Measurements from ENCODE around the gene NECTIN2.

The NECTIN2 gene

DNA sequence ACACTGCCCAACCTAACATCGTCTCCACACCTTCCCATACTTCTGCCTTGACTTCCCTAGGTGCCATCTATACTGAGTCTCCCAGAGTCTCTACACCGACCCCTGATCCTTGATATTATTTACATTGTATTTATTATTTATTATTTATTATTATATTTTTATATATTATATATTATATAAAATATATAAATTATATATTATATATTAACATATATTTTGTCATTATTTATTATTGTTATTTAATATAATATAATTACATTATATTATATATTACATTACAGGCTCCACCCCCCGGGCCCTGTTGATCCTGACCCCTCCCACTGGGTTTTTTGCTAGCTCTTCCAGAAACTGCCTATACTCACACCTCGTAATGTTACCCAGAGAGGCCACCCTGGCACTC, 26.6 kb downstream of the NECTIN2 start:
- no peak for TF ChIP-seq CTCF (conservative IDR thresholded peaks at IDR 0.05; ENCODE audit: low read depth)
- no peak for DNase-seq (ENCODE audit: low spot score)
- POLR2A ChIA-PET (ENCODE audit: low non-redundant PET), result no interaction called here
- no peak overlapping the region for H3K27ac ChIP-seq
- CTCF ChIA-PET, result no interaction called here

DNA sequence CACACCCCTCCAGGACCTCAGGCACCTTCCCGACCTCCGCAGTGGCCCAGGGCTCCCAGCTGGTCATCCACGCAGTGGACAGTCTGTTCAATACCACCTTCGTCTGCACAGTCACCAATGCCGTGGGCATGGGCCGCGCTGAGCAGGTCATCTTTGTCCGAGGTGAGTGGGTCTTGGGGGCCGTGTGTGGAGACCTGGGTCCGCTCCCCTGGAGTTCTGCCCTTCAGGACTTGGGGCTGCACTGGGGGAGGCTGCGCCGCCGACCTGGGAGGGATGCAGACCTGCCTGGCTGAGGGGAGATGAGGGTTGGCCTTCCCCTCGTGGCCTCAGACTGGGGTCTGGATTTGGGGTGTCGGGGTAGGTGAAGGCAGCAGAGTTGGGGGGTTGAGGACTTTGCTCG, 28.2 kb downstream of the NECTIN2 start:
- TF ChIP-seq CTCF (conservative IDR thresholded peaks at IDR 0.05; ENCODE audit: low read depth), result no peak
- ChIA-PET CTCF (interaction anchor here (0.6 to 0.7 kb wide), 3 partner anchors 16 to 565 kb away, joined by 3 to 4 read pairs (median 3); no protein-coding TSS in a partner anchor), POLR2A (ENCODE audit: low non-redundant PET) (no interaction called here)
- H3K27ac ChIP-seq, result no peak overlapping the region
- no peak for DNase-seq (ENCODE audit: low spot score)

- TF ChIP-seq CTCF (conservative IDR thresholded peaks at IDR 0.05; ENCODE audit: low read depth), result no peak
- DNase-seq (ENCODE audit: low spot score), result no peak
- CTCF ChIA-PET, result no interaction called here
- POLR2A ChIA-PET (ENCODE audit: low non-redundant PET), result no interaction called here
- peak overlapping the region; percentile 44 for H3K27ac ChIP-seq
Observed at GRCh38 chr19:44875666-44876451, 29.8 kb downstream of the NECTIN2 start.

DNA sequence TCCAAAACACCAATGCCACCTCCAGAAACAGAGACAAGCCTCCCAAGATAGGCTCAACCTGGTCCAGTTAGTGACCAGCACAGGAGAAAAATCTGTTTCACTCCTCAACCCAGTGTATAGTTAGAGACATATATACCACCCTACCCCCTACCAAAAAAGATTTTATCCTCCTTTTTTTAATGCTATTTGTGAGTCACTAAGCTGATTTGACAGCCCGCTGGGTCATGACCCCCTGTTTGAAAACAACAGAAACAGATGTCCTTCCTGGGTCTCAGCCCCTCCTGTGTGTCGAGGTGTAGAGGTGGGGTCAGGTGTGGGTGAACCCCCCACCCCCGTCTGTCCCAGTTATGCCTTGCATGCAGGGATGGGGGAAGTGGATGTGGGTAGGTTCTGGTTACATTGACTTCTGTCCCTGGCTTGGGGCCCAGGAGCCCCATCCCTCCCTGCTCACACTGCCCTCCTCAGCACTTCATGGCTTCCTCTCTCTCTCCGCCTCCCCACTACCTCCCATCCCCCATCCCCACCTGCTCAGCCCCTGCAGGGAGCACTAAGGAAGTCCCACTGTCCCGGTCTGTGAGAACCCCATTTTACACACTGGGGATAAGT, 30.9 kb downstream of the NECTIN2 start:
- no peak for DNase-seq (ENCODE audit: low spot score)
- ChIA-PET CTCF (no interaction called here), POLR2A (ENCODE audit: low non-redundant PET) (no interaction called here)
- no peak for TF ChIP-seq CTCF (conservative IDR thresholded peaks at IDR 0.05; ENCODE audit: low read depth)
- peak overlapping the region; percentile 7; the same call in 1 of the 2 replicates for H3K27ac ChIP-seq

- DNase-seq (ENCODE audit: low spot score), result no peak
- POLR2A ChIA-PET (ENCODE audit: low non-redundant PET), result no interaction called here
- CTCF ChIA-PET, result interaction anchor here (1.0 kb wide), 1 partner anchor 11 kb away, joined by 6 read pairs; no protein-coding TSS in a partner anchor
- no peak for TF ChIP-seq CTCF (conservative IDR thresholded peaks at IDR 0.05; ENCODE audit: low read depth)
- peak overlapping the region; percentile 31; the same call in 1 of the 2 replicates for H3K27ac ChIP-seq
Observed at GRCh38 chr19:44878120-44878865, 32.2 kb downstream of the NECTIN2 start.

DNA sequence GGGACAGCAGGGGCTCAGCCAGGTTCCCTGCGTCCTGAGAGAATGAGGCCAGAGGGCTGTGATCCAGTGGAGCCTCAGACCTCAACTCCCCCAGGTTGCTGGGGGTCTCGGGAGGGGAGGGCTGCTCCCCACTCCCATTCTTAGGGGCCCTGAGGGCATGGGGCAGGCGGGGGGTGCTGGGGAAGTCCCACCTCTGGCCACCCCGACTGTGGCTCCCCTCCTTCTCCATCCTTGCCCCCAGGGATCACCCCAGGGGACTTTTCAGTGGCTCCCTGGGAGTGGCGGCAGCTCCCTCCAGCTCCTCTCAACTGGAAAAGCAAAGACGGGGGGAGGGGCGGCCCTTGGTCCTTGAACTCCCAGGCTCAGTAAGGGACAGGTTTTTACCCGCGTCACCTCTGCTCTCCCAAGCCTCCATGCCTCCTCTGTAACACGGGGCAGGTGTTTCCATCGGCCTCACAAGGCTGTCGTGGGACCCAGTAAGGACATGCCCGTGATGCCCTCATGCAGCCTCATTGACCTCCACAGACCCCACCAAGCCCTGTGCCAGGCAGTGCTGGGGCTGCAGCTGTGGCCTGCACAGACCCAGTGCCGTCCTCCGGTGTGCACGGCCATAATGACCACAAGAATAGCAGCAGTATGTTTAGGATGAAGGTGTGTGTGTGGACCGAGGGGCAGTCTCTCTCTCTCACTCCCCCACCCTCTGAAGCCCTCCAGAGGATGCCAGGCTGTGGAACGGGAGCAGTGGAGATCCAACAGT, 33.4 kb downstream of the NECTIN2 start:
- DNase-seq (ENCODE audit: low spot score), result no peak
- H3K27ac ChIP-seq, result peak overlapping the region; percentile 31
- ChIA-PET CTCF (interaction anchor here (1.0 kb wide), 1 partner anchor 10 kb away, joined by 6 read pairs; no protein-coding TSS in a partner anchor), POLR2A (ENCODE audit: low non-redundant PET) (no interaction called here)
- no peak for TF ChIP-seq CTCF (conservative IDR thresholded peaks at IDR 0.05; ENCODE audit: low read depth)

Data from RWPE1 (cell line).